ENCODE data around the gene DOC2A. TPM values are rescaled to one million over a fixed set of nuclear protein-coding genes. Genes with fewer than 3 reads are reported as not detected.

DOC2A gene
- total and polyA plus RNA-seq, 10 of the 15 experiments (the other 5 are each of a cell fraction or from before 2014, with no cell fraction given): 0.06 to 0.17 (median 0.12) TPM; not detected in 6

DNA sequence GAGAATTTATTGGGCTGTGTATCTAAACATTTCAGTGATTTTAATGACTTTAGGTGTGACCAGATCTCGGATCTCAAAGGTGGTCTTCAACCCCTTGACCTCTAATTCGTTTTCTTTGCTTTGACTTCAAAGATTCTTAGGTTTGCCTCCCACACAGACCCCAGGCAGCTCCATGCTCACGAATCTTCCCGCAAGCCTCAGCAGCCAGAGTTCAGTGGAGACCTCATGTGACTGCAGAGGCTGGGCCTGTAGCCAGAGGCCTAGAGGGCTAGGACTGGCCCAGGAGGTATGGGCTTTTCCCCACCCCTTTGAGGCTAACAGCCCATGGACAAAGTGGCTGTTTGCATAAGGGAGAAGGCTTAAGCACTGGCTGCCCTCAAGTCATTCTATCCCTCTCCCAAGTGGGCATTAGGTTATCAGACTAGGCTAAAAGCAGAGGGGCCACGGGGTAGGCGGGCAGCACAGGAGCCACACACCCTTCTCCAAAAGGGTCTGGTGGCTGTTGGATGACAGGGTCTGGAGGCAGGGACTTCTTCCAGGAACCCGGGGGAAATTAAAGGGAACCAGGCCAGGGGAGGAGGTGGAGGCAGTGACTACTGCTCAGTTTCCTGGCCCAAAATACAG, 18.4 kb downstream of the DOC2A start (continued):
- TF ChIP-seq, protein P1, sequence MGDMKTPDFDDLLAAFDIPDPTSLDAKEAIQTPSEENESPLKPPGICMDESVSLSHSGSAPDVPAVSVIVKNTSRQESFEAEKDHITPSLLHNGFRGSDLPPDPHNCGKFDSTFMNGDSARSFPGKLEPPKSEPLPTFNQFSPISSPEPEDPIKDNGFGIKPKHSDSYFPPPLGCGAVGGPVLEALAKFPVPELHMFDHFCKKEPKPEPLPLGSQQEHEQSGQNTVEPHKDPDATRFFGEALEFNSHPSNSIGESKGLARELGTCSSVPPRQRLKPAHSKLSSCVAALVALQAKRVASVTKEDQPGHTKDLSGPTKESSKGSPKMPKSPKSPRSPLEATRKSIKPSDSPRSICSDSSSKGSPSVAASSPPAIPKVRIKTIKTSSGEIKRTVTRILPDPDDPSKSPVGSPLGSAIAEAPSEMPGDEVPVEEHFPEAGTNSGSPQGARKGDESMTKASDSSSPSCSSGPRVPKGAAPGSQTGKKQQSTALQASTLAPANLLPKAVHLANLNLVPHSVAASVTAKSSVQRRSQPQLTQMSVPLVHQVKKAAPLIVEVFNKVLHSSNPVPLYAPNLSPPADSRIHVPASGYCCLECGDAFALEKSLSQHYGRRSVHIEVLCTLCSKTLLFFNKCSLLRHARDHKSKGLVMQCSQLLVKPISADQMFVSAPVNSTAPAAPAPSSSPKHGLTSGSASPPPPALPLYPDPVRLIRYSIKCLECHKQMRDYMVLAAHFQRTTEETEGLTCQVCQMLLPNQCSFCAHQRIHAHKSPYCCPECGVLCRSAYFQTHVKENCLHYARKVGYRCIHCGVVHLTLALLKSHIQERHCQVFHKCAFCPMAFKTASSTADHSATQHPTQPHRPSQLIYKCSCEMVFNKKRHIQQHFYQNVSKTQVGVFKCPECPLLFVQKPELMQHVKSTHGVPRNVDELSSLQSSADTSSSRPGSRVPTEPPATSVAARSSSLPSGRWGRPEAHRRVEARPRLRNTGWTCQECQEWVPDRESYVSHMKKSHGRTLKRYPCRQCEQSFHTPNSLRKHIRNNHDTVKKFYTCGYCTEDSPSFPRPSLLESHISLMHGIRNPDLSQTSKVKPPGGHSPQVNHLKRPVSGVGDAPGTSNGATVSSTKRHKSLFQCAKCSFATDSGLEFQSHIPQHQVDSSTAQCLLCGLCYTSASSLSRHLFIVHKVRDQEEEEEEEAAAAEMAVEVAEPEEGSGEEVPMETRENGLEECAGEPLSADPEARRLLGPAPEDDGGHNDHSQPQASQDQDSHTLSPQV (IDR thresholded peaks at IDR 0.05): no peak
- no peak for TF ChIP-seq CHD1 (IDR thresholded peaks at IDR 0.05; ENCODE audit: low read depth, low read length)
- no peak for TF ChIP-seq POLR2AphosphoS5 (IDR thresholded peaks at IDR 0.05; ENCODE audit: low read length)

- no peak overlapping the region for H3K27ac ChIP-seq (ENCODE audit: control insufficient read depth, insufficient read depth)
- FAIRE-seq: no peak
- peaks cover 13% of the 10 kb centered on the region for H3K79me2 ChIP-seq (ENCODE audit: control insufficient read depth, insufficient read depth, low read length)
- no peak overlapping the region for H2AFZ ChIP-seq (ENCODE audit: control insufficient read depth, low read depth, low read length)
- ATAC-seq: no peak
- H3K4me3 ChIP-seq: no peak overlapping the region
- H3K4me2 ChIP-seq (ENCODE audit: control insufficient read depth, insufficient read depth): no peak overlapping the region
- WGBS (ENCODE audit: insufficient coverage, insufficient replicate concordance, low lambda C conversion rate, missing lambda C conversion rate): 79% methylated on average over 5 of the region's 5 CpGs
- ChIA-PET SMC1A (ENCODE audit: uncharacterized antibody, unreplicated experiment) (no interaction called here), RAD21 (ENCODE audit: unreplicated experiment) (no interaction called here), POLR2A (interaction anchor here (1.1 kb wide), 1 partner anchor 16 kb away, joined by 3 read pairs; no protein-coding TSS in a partner anchor), CTCF (interaction anchor here (1.7 kb wide), 1 partner anchor 16 kb away, joined by 4 read pairs; no protein-coding TSS in a partner anchor)
- H3K36me3 ChIP-seq (ENCODE audit: control insufficient read depth in 2 of 2, insufficient read depth in 2 of 2, low read length in 1 of 2): peaks cover 7 to 29% of the 10 kb centered on the region in 2 experiments; a peak in 3 of 4 replicates
- intact Hi-C loops (cut with micrococcal nuclease; ENCODE audit: unreplicated experiment) (no loop called here), in situ Hi-C loops (cut with MboI) (no loop called here)
- TF ChIP-seq NFYB (IDR thresholded peaks at IDR 0.05; ENCODE audit: insufficient read depth, low read depth, low read length) (no peak), MXI1 (IDR thresholded peaks at IDR 0.05; ENCODE audit: low read depth, low read length) (no peak), POLR2AphosphoS5 (IDR thresholded peaks at IDR 0.05; ENCODE audit: low read length) (no peak), ETV6 (conservative IDR thresholded peaks at IDR 0.05 in 1 of 2, IDR thresholded peaks at IDR 0.05 in 1 of 2; ENCODE audit: borderline replicate concordance in 1 of 2, low read depth in 1 of 2) (no peak), NR2C1 (IDR thresholded peaks at IDR 0.05) (no peak), HSF1 (IDR thresholded peaks at IDR 0.05; ENCODE audit: low read depth, low read length) (no peak), JUND (IDR thresholded peaks at IDR 0.05; ENCODE audit: low read depth, low read length) (no peak)
- TF ChIP-seq, protein P2, sequence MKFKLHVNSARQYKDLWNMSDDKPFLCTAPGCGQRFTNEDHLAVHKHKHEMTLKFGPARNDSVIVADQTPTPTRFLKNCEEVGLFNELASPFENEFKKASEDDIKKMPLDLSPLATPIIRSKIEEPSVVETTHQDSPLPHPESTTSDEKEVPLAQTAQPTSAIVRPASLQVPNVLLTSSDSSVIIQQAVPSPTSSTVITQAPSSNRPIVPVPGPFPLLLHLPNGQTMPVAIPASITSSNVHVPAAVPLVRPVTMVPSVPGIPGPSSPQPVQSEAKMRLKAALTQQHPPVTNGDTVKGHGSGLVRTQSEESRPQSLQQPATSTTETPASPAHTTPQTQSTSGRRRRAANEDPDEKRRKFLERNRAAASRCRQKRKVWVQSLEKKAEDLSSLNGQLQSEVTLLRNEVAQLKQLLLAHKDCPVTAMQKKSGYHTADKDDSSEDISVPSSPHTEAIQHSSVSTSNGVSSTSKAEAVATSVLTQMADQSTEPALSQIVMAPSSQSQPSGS (IDR thresholded peaks at IDR 0.05; ENCODE audit: low read length): no peak
- TF ChIP-seq, protein P3, sequence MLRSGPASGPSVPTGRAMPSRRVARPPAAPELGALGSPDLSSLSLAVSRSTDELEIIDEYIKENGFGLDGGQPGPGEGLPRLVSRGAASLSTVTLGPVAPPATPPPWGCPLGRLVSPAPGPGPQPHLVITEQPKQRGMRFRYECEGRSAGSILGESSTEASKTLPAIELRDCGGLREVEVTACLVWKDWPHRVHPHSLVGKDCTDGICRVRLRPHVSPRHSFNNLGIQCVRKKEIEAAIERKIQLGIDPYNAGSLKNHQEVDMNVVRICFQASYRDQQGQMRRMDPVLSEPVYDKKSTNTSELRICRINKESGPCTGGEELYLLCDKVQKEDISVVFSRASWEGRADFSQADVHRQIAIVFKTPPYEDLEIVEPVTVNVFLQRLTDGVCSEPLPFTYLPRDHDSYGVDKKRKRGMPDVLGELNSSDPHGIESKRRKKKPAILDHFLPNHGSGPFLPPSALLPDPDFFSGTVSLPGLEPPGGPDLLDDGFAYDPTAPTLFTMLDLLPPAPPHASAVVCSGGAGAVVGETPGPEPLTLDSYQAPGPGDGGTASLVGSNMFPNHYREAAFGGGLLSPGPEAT (IDR thresholded peaks at IDR 0.05; ENCODE audit: low read depth): no peak
- BruUV-seq (replicated peaks): no TSS peak
- no peaks in the 10 kb centered on the region for H3K27me3 ChIP-seq (replicated peaks in 1 of 2; ENCODE audit: control insufficient read depth in 2 of 2, insufficient read depth in 2 of 2, low read length in 1 of 2)
- no peaks in the 10 kb centered on the region for H4K20me1 ChIP-seq (ENCODE audit: control insufficient read depth, insufficient read depth)
- no peak overlapping the region for H3K9ac ChIP-seq (ENCODE audit: control insufficient read depth, insufficient read depth, low read length)
- no peak for DNase-seq (ENCODE audit: low read depth, low spot score)
- H3K9me3 ChIP-seq (replicated peaks; ENCODE audit: control insufficient read depth, insufficient read depth, low read length): no peaks in the 10 kb centered on the region
- peaks cover 6% of the 10 kb centered on the region; the same call in 1 of the 2 replicates for H3K4me1 ChIP-seq (ENCODE audit: control insufficient read depth, insufficient read depth, low read length)
Measured at GRCh38 chr16:29991571-29991904, 19.3 kb downstream of the DOC2A start.

Measured in GM12878 (cell line).